GM13977 (cell line): ENCODE measurements around the gene EPN2.

Experiments
- DNase-seq: peaks from one replicate; pipeline ENCODE4 v3.0.0; 2012; ENCODE audit warnings: low spot score
- in situ Hi-C: fragments of 300-500 bp; cut with MboI; formaldehyde crosslinking; loops from one replicate; pipeline ENCODE4 v1.12.0; 2022; ENCODE audit warnings: low sequenced_read_pairs, low pct_unique_long_range_greater_than_20kb, mixed read lengths, inconsistent platforms; ENCODE audit not compliant: unreplicated experiment
- TF ChIP-seq, protein P1 (sequence below): IDR thresholded peaks from 2 replicates; pipeline ENCODE4 v1.5.1; 2012; ENCODE audit warnings: mild to moderate bottlenecking, control low read depth; ENCODE audit not compliant: insufficient read depth; ENCODE audit errors: extremely low read depth, missing control alignments

The EPN2 gene

DNA sequence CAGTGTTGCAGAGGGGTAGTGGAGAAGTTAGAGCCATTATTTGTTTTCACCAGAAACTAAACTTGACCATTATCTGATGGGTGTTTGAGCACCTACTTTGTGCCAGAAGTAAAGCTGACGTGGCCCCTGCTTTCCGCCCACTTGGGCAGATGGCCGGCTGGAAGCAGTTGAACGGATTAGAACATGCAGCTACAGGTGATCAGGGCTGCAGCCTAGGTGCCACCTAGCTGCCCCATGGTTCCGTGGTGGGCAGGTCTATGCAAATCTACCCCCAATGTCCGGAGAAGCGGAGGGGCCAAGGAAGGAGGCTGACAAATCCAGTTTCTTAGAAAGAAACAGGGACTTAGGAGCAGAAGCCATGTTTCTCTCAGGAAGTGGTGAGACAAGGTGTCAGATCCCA is 62.7 kb downstream of the EPN2 start:
- in situ Hi-C loops: no loop called here
- TF ChIP-seq, protein P1, sequence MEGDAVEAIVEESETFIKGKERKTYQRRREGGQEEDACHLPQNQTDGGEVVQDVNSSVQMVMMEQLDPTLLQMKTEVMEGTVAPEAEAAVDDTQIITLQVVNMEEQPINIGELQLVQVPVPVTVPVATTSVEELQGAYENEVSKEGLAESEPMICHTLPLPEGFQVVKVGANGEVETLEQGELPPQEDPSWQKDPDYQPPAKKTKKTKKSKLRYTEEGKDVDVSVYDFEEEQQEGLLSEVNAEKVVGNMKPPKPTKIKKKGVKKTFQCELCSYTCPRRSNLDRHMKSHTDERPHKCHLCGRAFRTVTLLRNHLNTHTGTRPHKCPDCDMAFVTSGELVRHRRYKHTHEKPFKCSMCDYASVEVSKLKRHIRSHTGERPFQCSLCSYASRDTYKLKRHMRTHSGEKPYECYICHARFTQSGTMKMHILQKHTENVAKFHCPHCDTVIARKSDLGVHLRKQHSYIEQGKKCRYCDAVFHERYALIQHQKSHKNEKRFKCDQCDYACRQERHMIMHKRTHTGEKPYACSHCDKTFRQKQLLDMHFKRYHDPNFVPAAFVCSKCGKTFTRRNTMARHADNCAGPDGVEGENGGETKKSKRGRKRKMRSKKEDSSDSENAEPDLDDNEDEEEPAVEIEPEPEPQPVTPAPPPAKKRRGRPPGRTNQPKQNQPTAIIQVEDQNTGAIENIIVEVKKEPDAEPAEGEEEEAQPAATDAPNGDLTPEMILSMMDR: no peak
- no peak for DNase-seq

DNA sequence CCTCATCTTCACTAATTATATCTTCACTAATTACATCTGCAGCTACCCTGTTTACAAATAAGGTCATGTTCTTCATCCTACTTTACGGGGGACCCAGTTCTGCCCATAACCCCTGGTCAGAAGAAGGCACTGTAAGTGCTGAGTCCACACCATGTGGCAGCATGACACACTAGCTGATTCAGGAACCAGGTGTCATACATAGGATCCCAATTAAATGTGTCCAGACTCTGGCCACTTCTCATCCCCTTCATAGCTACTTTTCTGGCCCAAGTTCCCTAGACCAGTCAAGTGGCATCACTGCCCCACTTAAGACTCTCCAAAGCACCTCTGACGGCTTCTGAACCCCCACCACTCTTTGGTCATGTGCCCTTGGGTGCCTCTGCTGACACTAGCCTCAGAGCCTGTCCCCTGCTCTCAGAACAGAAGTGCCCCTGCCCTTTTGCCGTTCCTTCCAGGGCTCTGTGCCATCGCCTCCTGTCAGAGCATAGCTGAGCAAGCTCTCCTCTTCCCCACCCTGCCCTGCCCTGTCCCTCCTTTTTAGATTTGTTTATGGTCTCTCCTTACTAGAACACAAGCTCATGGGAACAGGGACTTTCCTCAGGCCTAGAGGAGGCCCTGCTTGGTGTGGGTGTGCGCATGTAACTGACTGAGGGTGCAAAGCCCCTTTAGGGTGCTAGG is 64.2 kb downstream of the EPN2 start:
- DNase-seq: no peak
- TF ChIP-seq, protein P1: no peak
- in situ Hi-C loops: no loop called here

DNA sequence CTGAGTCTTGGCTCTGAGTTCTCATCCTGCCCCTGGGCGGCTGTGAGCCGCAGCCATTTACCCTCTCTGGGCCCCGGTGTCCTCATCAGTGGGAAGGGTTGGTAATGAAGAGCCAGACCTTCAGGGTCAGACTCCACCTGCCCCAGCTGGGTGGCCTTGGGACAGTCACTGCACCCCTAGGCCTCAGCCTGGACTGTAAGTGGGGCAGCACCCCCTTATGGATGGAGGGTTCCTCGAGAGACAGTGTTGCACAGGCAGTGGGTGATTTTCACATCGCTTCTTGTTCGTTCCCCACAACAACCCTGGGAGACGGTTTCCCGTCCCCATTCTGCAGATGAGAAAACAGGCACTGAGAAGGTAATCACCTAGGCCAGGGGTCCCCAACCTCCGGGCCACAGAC is 64.8 kb downstream of the EPN2 start:
- in situ Hi-C loops: no loop called here

DNA sequence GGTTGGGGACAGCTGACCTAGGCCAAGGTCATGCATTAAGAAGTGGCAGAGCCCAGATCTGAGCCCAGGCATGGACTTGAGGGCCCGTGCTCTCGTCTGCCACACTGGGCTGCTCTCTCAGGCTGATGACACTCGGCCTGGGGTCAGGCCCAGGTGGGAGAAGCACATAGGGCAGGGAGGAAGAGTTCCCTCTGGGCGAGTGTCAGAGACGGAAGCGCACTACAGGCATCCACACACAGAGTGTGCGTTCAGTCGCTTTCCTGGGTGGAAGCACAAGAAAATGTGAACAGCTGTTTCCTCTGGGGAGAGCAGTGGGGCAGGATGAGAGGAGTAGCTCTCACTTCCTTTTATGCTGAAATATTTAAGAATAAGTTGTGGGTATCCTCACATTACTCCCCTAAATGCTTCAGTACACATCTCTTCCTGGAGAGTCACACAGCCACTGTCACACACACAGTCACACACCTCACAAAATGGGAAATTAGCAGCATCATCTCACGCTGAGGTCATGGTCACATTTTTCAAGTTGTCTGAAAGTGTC is 65.7 kb downstream of the EPN2 start:
- in situ Hi-C loops: no loop called here
- TF ChIP-seq, protein P1: no peak
- DNase-seq: no peak

More for the DNA sequence above, 64.8 kb downstream of the EPN2 start:
- TF ChIP-seq, protein P1: no peak
- DNase-seq: no peak

DNA sequence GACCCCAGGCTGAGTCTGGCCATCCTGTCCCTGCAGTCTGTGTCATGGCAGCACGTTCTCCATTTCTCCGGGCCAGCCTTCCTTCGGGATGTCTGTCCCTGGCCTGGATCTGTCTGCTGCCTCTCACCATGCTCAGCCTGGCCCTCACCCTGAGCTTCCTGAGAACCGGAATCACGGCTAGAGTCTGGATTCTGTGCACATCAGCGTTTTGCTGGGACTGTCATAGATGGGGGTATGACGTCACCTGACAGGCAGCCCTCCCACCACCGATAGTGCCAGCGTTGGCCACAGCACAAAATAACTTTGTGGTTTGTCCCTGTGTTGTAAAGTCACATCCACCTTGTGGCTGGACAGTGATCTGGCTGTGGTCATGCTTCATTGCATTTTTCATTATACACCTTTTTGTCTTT is 66.2 kb downstream of the EPN2 start:
- in situ Hi-C loops: no loop called here
- TF ChIP-seq, protein P1: no peak
- DNase-seq: no peak

DNA sequence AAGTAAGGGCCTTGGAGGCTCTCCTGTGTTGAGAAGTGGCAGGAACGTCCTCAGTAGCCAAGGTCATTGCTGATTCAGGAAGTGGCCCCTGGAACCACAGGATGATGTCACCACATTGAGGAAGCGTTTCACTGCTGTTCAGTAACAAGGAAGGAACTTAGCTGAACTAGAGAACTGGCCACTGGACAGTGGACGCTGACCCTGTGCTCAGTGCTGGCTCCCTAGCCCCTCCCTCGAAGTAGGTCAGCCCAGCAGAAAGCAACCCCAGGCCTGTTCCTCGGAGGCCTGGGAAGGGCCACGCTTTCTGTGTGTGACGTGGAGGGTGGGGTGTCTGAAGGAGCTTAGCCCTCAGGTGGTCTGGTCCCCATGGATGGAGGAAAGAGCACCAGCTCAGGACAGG is 67.0 kb downstream of the EPN2 start:
- TF ChIP-seq, protein P1: no peak
- in situ Hi-C loops: no loop called here
- no peak for DNase-seq

DNA sequence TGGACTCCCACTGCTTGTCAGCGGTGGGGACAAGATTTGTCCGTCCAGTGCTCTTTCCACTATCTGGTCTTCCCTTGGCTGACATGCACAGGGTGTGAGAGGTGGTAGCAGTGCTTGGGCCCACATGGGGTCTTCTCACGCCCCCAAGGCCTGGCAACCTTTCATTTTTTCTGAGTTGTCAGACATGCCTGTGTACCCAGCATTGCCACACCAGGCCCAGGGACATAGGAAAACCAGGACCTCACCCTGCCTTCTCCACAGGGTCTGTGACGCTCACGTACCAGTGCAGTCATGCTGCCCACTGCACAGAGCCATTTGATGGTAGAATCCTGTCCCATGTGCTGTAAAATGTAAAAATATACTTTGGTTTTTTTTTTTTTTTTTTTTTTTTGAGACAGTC is 67.6 kb downstream of the EPN2 start:
- TF ChIP-seq, protein P1: no peak
- DNase-seq: no peak
- in situ Hi-C loops: no loop called here
